Measurements from ENCODE around the gene ASB17. TPM values are rescaled to one million over a fixed set of nuclear protein-coding genes. Genes with fewer than 3 reads are reported as not detected.

Gene ASB17
- total RNA-seq, 1 experiment from 2014 or later = not detected

DNA sequence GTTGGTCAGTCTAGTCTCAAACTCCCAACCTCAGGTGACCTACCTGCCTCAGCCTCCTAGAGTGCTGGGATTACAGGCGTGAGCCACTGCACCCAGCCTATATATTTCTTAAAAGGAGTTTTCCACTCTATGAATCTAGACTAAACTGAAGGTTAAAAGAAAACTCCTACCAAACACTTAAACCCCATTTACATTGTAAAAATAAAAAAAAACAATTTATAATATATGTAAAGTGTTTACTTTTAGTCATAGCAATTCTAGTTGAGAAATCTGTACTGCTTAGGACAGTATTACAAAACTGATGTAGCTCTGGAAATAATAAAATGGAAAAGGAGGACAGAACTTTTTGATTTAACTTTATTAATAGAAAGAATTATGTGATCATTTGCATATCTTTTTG lies 9.5 kb downstream of the ASB17 start:
- H3K27me3 Mint-ChIP-seq (ENCODE audit: low read depth) = no peaks in the 10 kb centered on the region
- Histone ChIP-seq H3K79me2 (ENCODE audit: insufficient read depth, low read length) (no peaks in the 10 kb centered on the region), H3K56ac (ENCODE audit: insufficient read length, low read depth, low read length) (no peak overlapping the region), H3K4ac (ENCODE audit: low read depth, low read length) (no peak overlapping the region), H2AFZ (ENCODE audit: low read length) (no peak overlapping the region), H3K9ac (ENCODE audit: extremely low read depth, insufficient read length, low read length) (no peak overlapping the region), H3T11ph (ENCODE audit: low read length) (no peak overlapping the region), H2AK5ac (ENCODE audit: insufficient read length, low read length) (no peak overlapping the region), H4K20me1 (ENCODE audit: control insufficient read depth, insufficient read depth, insufficient read length) (no peaks in the 10 kb centered on the region), H4K91ac (ENCODE audit: insufficient read length, low read depth, low read length) (no peak overlapping the region), H3K23ac (ENCODE audit: insufficient read length, low read depth, low read length) (no peak overlapping the region), H3K14ac (ENCODE audit: insufficient read depth, low read length) (no peak overlapping the region), H3K9me3 (ENCODE audit: control insufficient read depth, low read depth, low read length) (no peaks in the 10 kb centered on the region), H3K4me1 (ENCODE audit: insufficient read depth, low read length) (no peaks in the 10 kb centered on the region), H4K8ac (replicated peaks; ENCODE audit: insufficient read length, low read depth, low read length) (no peak overlapping the region), H3K23me2 (ENCODE audit: insufficient read length, low read depth, low read length, poor library complexity, severe bottlenecking) (no peaks in the 10 kb centered on the region), H3K27me3 (ENCODE audit: insufficient read depth, low read length) (no peaks in the 10 kb centered on the region), H2BK12ac (ENCODE audit: insufficient read length, low read depth, low read length) (no peak overlapping the region), H2BK120ac (ENCODE audit: low read depth, low read length, poor library complexity, severe bottlenecking) (no peak overlapping the region), H3K27ac (ENCODE audit: insufficient read length, low read depth, low read length) (no peak overlapping the region), H4K5ac (ENCODE audit: insufficient read length, low read depth, low read length) (no peak overlapping the region), H3K79me1 (ENCODE audit: insufficient read depth, low read depth, low read length, poor library complexity, severe bottlenecking) (no peaks in the 10 kb centered on the region), H2BK5ac (ENCODE audit: insufficient read length, low read length) (no peak overlapping the region), H2BK15ac (ENCODE audit: low read depth, low read length) (no peak overlapping the region), H3K18ac (ENCODE audit: insufficient read length, low read depth, low read length) (no peak overlapping the region), H3K4me2 (ENCODE audit: insufficient read depth, insufficient read length, low read length) (no peak overlapping the region), H2BK20ac (ENCODE audit: low read depth, low read length, poor library complexity, severe bottlenecking) (no peak overlapping the region)
- no peak overlapping the region for H3K27ac Mint-ChIP-seq
- no peaks in the 10 kb centered on the region for H3K36me3 Mint-ChIP-seq (ENCODE audit: insufficient read depth in 1 of 3, low read depth in 3 of 3)
- DNase-seq = no peak
- H3K9me3 Mint-ChIP-seq = no peaks in the 10 kb centered on the region; a peak in 1 of 5 replicates
- WGBS (ENCODE audit: extremely low coverage, insufficient read length, low lambda C conversion rate) = no CpG with 5 or more reads among the region's 1 CpG
- TF ChIP-seq, protein P1, sequence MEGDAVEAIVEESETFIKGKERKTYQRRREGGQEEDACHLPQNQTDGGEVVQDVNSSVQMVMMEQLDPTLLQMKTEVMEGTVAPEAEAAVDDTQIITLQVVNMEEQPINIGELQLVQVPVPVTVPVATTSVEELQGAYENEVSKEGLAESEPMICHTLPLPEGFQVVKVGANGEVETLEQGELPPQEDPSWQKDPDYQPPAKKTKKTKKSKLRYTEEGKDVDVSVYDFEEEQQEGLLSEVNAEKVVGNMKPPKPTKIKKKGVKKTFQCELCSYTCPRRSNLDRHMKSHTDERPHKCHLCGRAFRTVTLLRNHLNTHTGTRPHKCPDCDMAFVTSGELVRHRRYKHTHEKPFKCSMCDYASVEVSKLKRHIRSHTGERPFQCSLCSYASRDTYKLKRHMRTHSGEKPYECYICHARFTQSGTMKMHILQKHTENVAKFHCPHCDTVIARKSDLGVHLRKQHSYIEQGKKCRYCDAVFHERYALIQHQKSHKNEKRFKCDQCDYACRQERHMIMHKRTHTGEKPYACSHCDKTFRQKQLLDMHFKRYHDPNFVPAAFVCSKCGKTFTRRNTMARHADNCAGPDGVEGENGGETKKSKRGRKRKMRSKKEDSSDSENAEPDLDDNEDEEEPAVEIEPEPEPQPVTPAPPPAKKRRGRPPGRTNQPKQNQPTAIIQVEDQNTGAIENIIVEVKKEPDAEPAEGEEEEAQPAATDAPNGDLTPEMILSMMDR (conservative IDR thresholded peaks at IDR 0.05) = no peak
- no peaks in the 10 kb centered on the region for H3K4me1 Mint-ChIP-seq
- H3K4me3 Mint-ChIP-seq = no peak overlapping the region

Data from H9 (cell line).